SJCRH30 (cell line): ENCODE results near the gene PTPRJ. TPM values are rescaled to one million over a fixed set of nuclear protein-coding genes. Genes with fewer than 3 reads are reported as not detected.
"Not testable (repeated sequence)": the region's sequence is repeated elsewhere in the genome, so short reads cannot be mapped to it uniquely, and the experiment has no call there.

Experiments used
- DNase-seq, 2 experiments: peaks; one replicate each; pipeline ENCODE4 v3.0.0-alpha.2; 2015 to 2020
- H3K27ac ChIP-seq: fragments of 250-450 bp; sonication (Bioruptor Pico); 2 replicates; pipeline ENCODE4 v1.5.1; 2020; ENCODE audit warnings: mild to moderate bottlenecking, moderate library complexity
- H3K27me3 ChIP-seq: fragments of 250-450 bp; sonication (Bioruptor Pico); 2 replicates; pipeline ENCODE4 v1.5.1; 2020; ENCODE audit warnings: mild to moderate bottlenecking, moderate library complexity
- H3K36me3 ChIP-seq: fragments of 250-450 bp; sonication (Bioruptor Pico); 2 replicates; pipeline ENCODE4 v1.5.1; 2020; ENCODE audit warnings: mild to moderate bottlenecking, moderate library complexity
- H3K4me1 ChIP-seq: fragments of 250-450 bp; sonication (Bioruptor Pico); 2 replicates; pipeline ENCODE4 v1.5.1; 2020; ENCODE audit warnings: mild to moderate bottlenecking, moderate library complexity
- H3K4me3 ChIP-seq: fragments of 250-450 bp; sonication (Bioruptor Pico); 2 replicates; pipeline ENCODE4 v1.5.1; 2020; ENCODE audit warnings: mild to moderate bottlenecking, moderate library complexity
- H3K9me3 ChIP-seq: fragments of 250-450 bp; sonication (Bioruptor Pico); replicated peaks from 2 replicates; pipeline ENCODE4 v1.5.1; 2020; ENCODE audit warnings: mild to moderate bottlenecking, moderate library complexity
- total RNA-seq: library from RNA; depleted of rRNA; stranded (reverse); fragments of >200 nt; shearing (Covaris generic); gene quantifications from 2 replicates; pipeline ENCODE4 v1.2.3, GENCODE V29; 2014

The PTPRJ gene
- total RNA-seq, 1 experiment from 2014 or later: 1.0 TPM

- not testable (repeated sequence) for H3K9me3 ChIP-seq, H3K4me1 ChIP-seq, DNase-seq, H3K36me3 ChIP-seq, H3K27ac ChIP-seq, H3K4me3 ChIP-seq, H3K27me3 ChIP-seq
Measured at GRCh38 chr11:47951504-47951903, 28.9 kb upstream of the PTPRJ start.

GRCh38 chr11:47955061-47955755 lies 25.2 kb upstream of the PTPRJ start:
- H3K27me3 ChIP-seq: no peaks in the 10 kb centered on the region
- H3K27ac ChIP-seq: no peak overlapping the region
- DNase-seq: no peak

GRCh38 chr11:47960015-47960414 lies 20.3 kb upstream of the PTPRJ start:
- no peak overlapping the region for H3K27ac ChIP-seq
- DNase-seq: no peak
- H3K9me3 ChIP-seq: no peaks in the 10 kb centered on the region
- no peak overlapping the region for H3K4me3 ChIP-seq
- H3K36me3 ChIP-seq: no peaks in the 10 kb centered on the region
- H3K4me1 ChIP-seq: no peaks in the 10 kb centered on the region
- no peaks in the 10 kb centered on the region for H3K27me3 ChIP-seq

More at GRCh38 chr11:47955061-47955755, 25.2 kb upstream of the PTPRJ start:
- Histone ChIP-seq H3K36me3 (no peaks in the 10 kb centered on the region), H3K4me3 (no peak overlapping the region), H3K4me1 (no peaks in the 10 kb centered on the region), H3K9me3 (no peaks in the 10 kb centered on the region)

- no peak for DNase-seq
- Histone ChIP-seq H3K27ac (no peak overlapping the region), H3K4me3 (no peak overlapping the region), H3K36me3 (no peaks in the 10 kb centered on the region), H3K4me1 (no peaks in the 10 kb centered on the region), H3K9me3 (no peaks in the 10 kb centered on the region), H3K27me3 (no peaks in the 10 kb centered on the region)
Measured at GRCh38 chr11:47961383-47961782, 19.0 kb upstream of the PTPRJ start.

- no peaks in the 10 kb centered on the region for H3K4me1 ChIP-seq
- H3K9me3 ChIP-seq: no peaks in the 10 kb centered on the region
- no peak for DNase-seq
- H3K36me3 ChIP-seq: no peaks in the 10 kb centered on the region
- H3K27ac ChIP-seq: no peak overlapping the region
- no peak overlapping the region for H3K4me3 ChIP-seq
- H3K27me3 ChIP-seq: no peaks in the 10 kb centered on the region
Measured at GRCh38 chr11:47964546-47964945, 15.8 kb upstream of the PTPRJ start.

GRCh38 chr11:47967577-47968525 lies 12.5 kb upstream of the PTPRJ start:
- DNase-seq: no peak
- no peaks in the 10 kb centered on the region for H3K36me3 ChIP-seq
- H3K27me3 ChIP-seq: no peaks in the 10 kb centered on the region
- H3K27ac ChIP-seq: no peak overlapping the region
- H3K4me3 ChIP-seq: no peak overlapping the region
- no peaks in the 10 kb centered on the region for H3K9me3 ChIP-seq
- H3K4me1 ChIP-seq: no peaks in the 10 kb centered on the region

- H3K36me3 ChIP-seq: no peaks in the 10 kb centered on the region
- no peaks in the 10 kb centered on the region for H3K4me1 ChIP-seq
- no peaks in the 10 kb centered on the region for H3K27me3 ChIP-seq
- no peak for DNase-seq
- no peak overlapping the region for H3K27ac ChIP-seq
- no peak overlapping the region for H3K4me3 ChIP-seq
- H3K9me3 ChIP-seq: no peaks in the 10 kb centered on the region
Measured at GRCh38 chr11:47969401-47969800, 11.0 kb upstream of the PTPRJ start.

GRCh38 chr11:47971501-47971900 lies 8.9 kb upstream of the PTPRJ start:
- H3K36me3 ChIP-seq: no peaks in the 10 kb centered on the region
- no peaks in the 10 kb centered on the region for H3K9me3 ChIP-seq

GRCh38 chr11:47973173-47973572 lies 7.2 kb upstream of the PTPRJ start:
- Histone ChIP-seq H3K36me3 (no peaks in the 10 kb centered on the region), H3K27ac (no peak overlapping the region), H3K4me3 (no peak overlapping the region)

More at GRCh38 chr11:47971501-47971900, 8.9 kb upstream of the PTPRJ start:
- DNase-seq: no peak
- no peaks in the 10 kb centered on the region for H3K4me1 ChIP-seq
- no peak overlapping the region for H3K4me3 ChIP-seq
- no peak overlapping the region for H3K27ac ChIP-seq
- no peaks in the 10 kb centered on the region for H3K27me3 ChIP-seq

GRCh38 chr11:47976931-47977330 lies 3.4 kb upstream of the PTPRJ start:
- DNase-seq: no peak
- Histone ChIP-seq H3K4me1 (no peaks in the 10 kb centered on the region), H3K4me3 (no peak overlapping the region), H3K9me3 (no peaks in the 10 kb centered on the region), H3K27me3 (peaks cover 16% of the 10 kb centered on the region), H3K27ac (no peak overlapping the region), H3K36me3 (no peaks in the 10 kb centered on the region)

More at GRCh38 chr11:47973173-47973572, 7.2 kb upstream of the PTPRJ start:
- DNase-seq: no peak
- H3K4me1 ChIP-seq: no peaks in the 10 kb centered on the region
- H3K9me3 ChIP-seq: no peaks in the 10 kb centered on the region
- H3K27me3 ChIP-seq: no peaks in the 10 kb centered on the region

GRCh38 chr11:47977623-47978022 lies 2.7 kb upstream of the PTPRJ start:
- H3K36me3 ChIP-seq: no peaks in the 10 kb centered on the region
- H3K9me3 ChIP-seq: no peaks in the 10 kb centered on the region
- no peaks in the 10 kb centered on the region for H3K4me1 ChIP-seq
- peaks cover 18% of the 10 kb centered on the region for H3K27me3 ChIP-seq
- DNase-seq: no peak
- no peak overlapping the region for H3K27ac ChIP-seq
- H3K4me3 ChIP-seq: no peak overlapping the region

GRCh38 chr11:47979378-47980087 lies 826 bp upstream of the PTPRJ start:
- no peak for DNase-seq
- peaks cover 29% of the 10 kb centered on the region for H3K27me3 ChIP-seq
- H3K36me3 ChIP-seq: no peaks in the 10 kb centered on the region
- H3K9me3 ChIP-seq: no peaks in the 10 kb centered on the region
- H3K27ac ChIP-seq: no peak overlapping the region
- no peaks in the 10 kb centered on the region for H3K4me1 ChIP-seq
- H3K4me3 ChIP-seq: no peak overlapping the region

- DNase-seq: peak; percentile 45 to 49
- no peak overlapping the region for H3K27ac ChIP-seq
- H3K36me3 ChIP-seq: no peaks in the 10 kb centered on the region
- peaks cover 29% of the 10 kb centered on the region for H3K27me3 ChIP-seq
- no peaks in the 10 kb centered on the region for H3K9me3 ChIP-seq
- peak overlapping the region; percentile 58 for H3K4me3 ChIP-seq
- H3K4me1 ChIP-seq: no peaks in the 10 kb centered on the region
Measured at GRCh38 chr11:47980907-47981621, 705 bp downstream of the PTPRJ start.

GRCh38 chr11:47981667-47982404 lies 1.5 kb downstream of the PTPRJ start:
- Histone ChIP-seq H3K36me3 (no peaks in the 10 kb centered on the region), H3K4me1 (no peaks in the 10 kb centered on the region), H3K27ac (no peak overlapping the region), H3K9me3 (no peaks in the 10 kb centered on the region), H3K27me3 (peaks cover 29% of the 10 kb centered on the region), H3K4me3 (peak overlapping the region; percentile 58)
- DNase-seq: no peak
